ENCODE measurements around the gene C3orf70.

- TF ChIP-seq NFIC (IDR thresholded peaks at IDR 0.05) (no peak), EP300 (IDR thresholded peaks at IDR 0.05; ENCODE audit: borderline replicate concordance) (no peak), FOXM1 (IDR thresholded peaks at IDR 0.05; ENCODE audit: borderline replicate concordance, low read depth) (no peak), TAF1 (IDR thresholded peaks at IDR 0.05; ENCODE audit: low read depth) (no peak), ZBTB7A (IDR thresholded peaks at IDR 0.05; ENCODE audit: low read depth) (no peak), CREB1 (IDR thresholded peaks at IDR 0.05; ENCODE audit: low read depth) (no peak), YY1 (IDR thresholded peaks at IDR 0.05; ENCODE audit: low read depth) (no peak), REST (IDR thresholded peaks at IDR 0.05; ENCODE audit: low read depth) (no peak)
Measured at GRCh38 chr3:185049710-185050109, 103.2 kb downstream of the C3orf70 start.

Measured in Ishikawa (cell line).